Esophagus muscularis mucosa (tissue), 4 donors: ENCODE data around the gene ATP1A1.

ENCODE experiments used
- CTCF ChIP-seq, 3 experiments: fragments of 200-600 bp in 2 of 3; fragments of 450-650 bp in 1 of 3; sonication (generic) in 2 of 3; IDR thresholded peaks; one replicate each; pipeline ENCODE4 v1.5.1; 2017 to 2019; ENCODE audit warnings: antibody characterized with exemption in 3 of 3, mild to moderate bottlenecking in 2 of 3, moderate library complexity in 1 of 3
- EP300 ChIP-seq: sonication (generic); formaldehyde crosslinking; IDR thresholded peaks from one replicate; pipeline ENCODE4 v1.6.1; 2017; ENCODE audit warnings: antibody characterized with exemption
- POLR2A ChIP-seq: fragments of 450-650 bp; IDR thresholded peaks from one replicate; pipeline ENCODE4 v1.6.1; 2017; ENCODE audit warnings: antibody characterized with exemption, moderate library complexity, mild to moderate bottlenecking, low read depth
- POLR2AphosphoS5 ChIP-seq, 2 donors: sonication (generic); formaldehyde crosslinking; IDR thresholded peaks; one replicate each; pipeline ENCODE4 v1.6.1; 2017; ENCODE audit warnings: antibody characterized with exemption in 2 of 2

- TF ChIP-seq CTCF (IDR thresholded peaks at IDR 0.05) (no peak), POLR2A (no peak), EP300 (no peak), POLR2AphosphoS5 (IDR thresholded peaks at IDR 0.05) (no peak)
Observed at GRCh38 chr1:116389686-116390085, 16.6 kb downstream of the ATP1A1 start.
